Lower lobe of right lung (tissue), 2 donors: ENCODE measurements around the gene MRPS6. TPM values are rescaled to one million over a fixed set of nuclear protein-coding genes. Genes with fewer than 3 reads are reported as not detected.

Experiments
- ATAC-seq, 2 donors: fragments of 200-7000 bp; cut with Tn5 transposase; one replicate each; pipeline ENCODE4 v1.9.1; 2020 to 2022; ENCODE audit warnings: mild to moderate bottlenecking in 2 of 2, moderate library complexity in 2 of 2
- DNase-seq: peaks from one replicate; pipeline ENCODE4 v3.0.0-alpha.2; 2020
- H3K27ac ChIP-seq: fragments of 200-600 bp; one replicate; pipeline ENCODE4 v1.8.0; 2022
- H3K27me3 ChIP-seq: fragments of 200-600 bp; one replicate; pipeline ENCODE4 v1.8.0; 2022; ENCODE audit warnings: low read depth
- H3K36me3 ChIP-seq: fragments of 200-600 bp; one replicate; pipeline ENCODE4 v1.8.0; 2022; ENCODE audit warnings: mild to moderate bottlenecking
- H3K4me1 ChIP-seq: fragments of 200-600 bp; one replicate; pipeline ENCODE4 v1.8.0; 2022
- H3K4me3 ChIP-seq: fragments of 200-600 bp; one replicate; pipeline ENCODE4 v1.8.0; 2022; ENCODE audit warnings: mild to moderate bottlenecking
- H3K9me3 ChIP-seq: fragments of 200-600 bp; one replicate; pipeline ENCODE4 v1.8.0; 2022
- CTCF ChIP-seq: fragments of 200-600 bp; IDR thresholded peaks from one replicate; pipeline ENCODE4 v1.8.0; 2022; ENCODE audit warnings: antibody characterized with exemption, mild to moderate bottlenecking
- intact Hi-C: fragments of 100-400 bp; cut with DNase I; formaldehyde crosslinking; loops from one replicate; pipeline ENCODE4 v1.11.0; 2022
- total RNA-seq: library from RNA; stranded (reverse); fragmentation: NEBNext Ultra II Directional; extraction: Animal tissue kit (Norgen Biotek cat#: 25700); gene quantifications from one replicate; pipeline ENCODE4 v1.2.1, GENCODE V29; 2021
- donor health status: DM: no; HTN: yes; CAD: no; lungs with severe emphysema.

The MRPS6 gene
- total RNA-seq, 1 donor from 2014 or later: 44.5 TPM

- Histone ChIP-seq H3K27me3 (no peaks in the 10 kb centered on the region), H3K27ac (no peak overlapping the region), H3K9me3 (no peaks in the 10 kb centered on the region), H3K4me1 (peaks cover 41% of the 10 kb centered on the region), H3K36me3 (no peaks in the 10 kb centered on the region), H3K4me3 (no peak overlapping the region)
- DNase-seq (no peak), ATAC-seq (no peak)
- TF ChIP-seq CTCF: no peak
- intact Hi-C loops: no loop called here
These were observed 4.5 kb downstream of the MRPS6 start for GRCh38 chr21:34077888-34078287.

- Histone ChIP-seq H3K36me3 (no peaks in the 10 kb centered on the region), H3K27me3 (no peaks in the 10 kb centered on the region), H3K9me3 (no peaks in the 10 kb centered on the region), H3K4me1 (peaks cover 41% of the 10 kb centered on the region), H3K27ac (no peak overlapping the region), H3K4me3 (no peak overlapping the region)
- intact Hi-C loops: no loop called here
- DNase-seq (no peak), ATAC-seq (no peak)
- no peak for TF ChIP-seq CTCF
These were observed 5.5 kb downstream of the MRPS6 start for GRCh38 chr21:34078915-34079314.

- no peaks in the 10 kb centered on the region for H3K27me3 ChIP-seq
- H3K27ac ChIP-seq: no peak overlapping the region
- no peaks in the 10 kb centered on the region for H3K36me3 ChIP-seq
- H3K4me1 ChIP-seq: peaks cover 26% of the 10 kb centered on the region
- H3K4me3 ChIP-seq: no peak overlapping the region
- intact Hi-C loops: no loop called here
- TF ChIP-seq CTCF: no peak
- no peaks in the 10 kb centered on the region for H3K9me3 ChIP-seq
- DNase-seq (no peak), ATAC-seq (no peak)
These were observed 7.3 kb downstream of the MRPS6 start for GRCh38 chr21:34080710-34081109.

GRCh38 chr21:34082769-34083168 lies 9.4 kb downstream of the MRPS6 start:
- TF ChIP-seq CTCF: no peak
- H3K27ac ChIP-seq: no peak overlapping the region
- intact Hi-C loops: no loop called here
- DNase-seq (no peak), ATAC-seq (no peak)
- no peaks in the 10 kb centered on the region for H3K36me3 ChIP-seq
- no peak overlapping the region for H3K4me3 ChIP-seq
- peaks cover 11% of the 10 kb centered on the region for H3K4me1 ChIP-seq
- no peaks in the 10 kb centered on the region for H3K9me3 ChIP-seq
- H3K27me3 ChIP-seq: no peaks in the 10 kb centered on the region

GRCh38 chr21:34083357-34083756 lies 10.0 kb downstream of the MRPS6 start:
- intact Hi-C loops: no loop called here
- H3K27ac ChIP-seq: no peak overlapping the region
- DNase-seq: no peak

More at GRCh38 chr21:34083357-34083756, 10.0 kb downstream of the MRPS6 start:
- peaks cover 11% of the 10 kb centered on the region for H3K4me1 ChIP-seq
- no peak for ATAC-seq
- no peaks in the 10 kb centered on the region for H3K27me3 ChIP-seq
- H3K4me3 ChIP-seq: no peak overlapping the region
- no peaks in the 10 kb centered on the region for H3K9me3 ChIP-seq
- no peak for TF ChIP-seq CTCF
- no peaks in the 10 kb centered on the region for H3K36me3 ChIP-seq
